Prostate gland (tissue), 2 donors: ENCODE data around the gene KIF18A.

Source experiments
- CTCF ChIP-seq, 4 experiments: fragments of 200-600 bp in 2 of 4; fragments of 450-650 bp in 2 of 4; sonication (generic) in 2 of 4; IDR thresholded peaks; 1 replicate in 3 of 4; 2 replicates in 1 of 4; pipeline ENCODE4 v1.5.1; 2016 to 2019; ENCODE audit warnings: antibody characterized with exemption in 4 of 4, mild to moderate bottlenecking in 2 of 4, moderate library complexity in 2 of 4
- POLR2A ChIP-seq: fragments of 450-650 bp; IDR thresholded peaks from one replicate; pipeline ENCODE4 v1.6.1; 2016; ENCODE audit warnings: antibody characterized with exemption, mild to moderate bottlenecking

- TF ChIP-seq CTCF (IDR thresholded peaks at IDR 0.05) (no peak), POLR2A (no peak)
Measured at GRCh38 chr11:28123151-28123581, 15.2 kb upstream of the KIF18A start.
